ENCODE data around the gene OR6C1.

DNA sequence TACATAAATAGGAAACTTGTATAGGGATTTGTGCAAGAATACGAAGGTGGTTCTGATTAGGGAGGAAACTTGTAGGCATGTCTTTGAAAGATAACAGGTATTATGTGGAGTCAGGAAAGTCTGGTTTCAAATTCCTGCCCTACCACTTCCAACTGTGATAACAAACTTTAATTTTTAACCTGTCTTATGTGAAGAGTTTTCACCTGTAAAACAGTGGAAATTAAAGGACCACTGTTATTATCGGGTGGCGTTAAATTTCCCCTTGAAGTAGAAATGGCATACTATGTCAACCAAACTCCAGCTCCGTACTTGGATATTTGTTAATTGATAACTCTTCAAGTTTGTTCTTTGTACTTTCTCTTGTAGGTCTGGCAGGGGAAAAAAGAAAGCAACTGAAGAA, 6.1 kb downstream of the OR6C1 start:
- TF ChIP-seq, protein P1, sequence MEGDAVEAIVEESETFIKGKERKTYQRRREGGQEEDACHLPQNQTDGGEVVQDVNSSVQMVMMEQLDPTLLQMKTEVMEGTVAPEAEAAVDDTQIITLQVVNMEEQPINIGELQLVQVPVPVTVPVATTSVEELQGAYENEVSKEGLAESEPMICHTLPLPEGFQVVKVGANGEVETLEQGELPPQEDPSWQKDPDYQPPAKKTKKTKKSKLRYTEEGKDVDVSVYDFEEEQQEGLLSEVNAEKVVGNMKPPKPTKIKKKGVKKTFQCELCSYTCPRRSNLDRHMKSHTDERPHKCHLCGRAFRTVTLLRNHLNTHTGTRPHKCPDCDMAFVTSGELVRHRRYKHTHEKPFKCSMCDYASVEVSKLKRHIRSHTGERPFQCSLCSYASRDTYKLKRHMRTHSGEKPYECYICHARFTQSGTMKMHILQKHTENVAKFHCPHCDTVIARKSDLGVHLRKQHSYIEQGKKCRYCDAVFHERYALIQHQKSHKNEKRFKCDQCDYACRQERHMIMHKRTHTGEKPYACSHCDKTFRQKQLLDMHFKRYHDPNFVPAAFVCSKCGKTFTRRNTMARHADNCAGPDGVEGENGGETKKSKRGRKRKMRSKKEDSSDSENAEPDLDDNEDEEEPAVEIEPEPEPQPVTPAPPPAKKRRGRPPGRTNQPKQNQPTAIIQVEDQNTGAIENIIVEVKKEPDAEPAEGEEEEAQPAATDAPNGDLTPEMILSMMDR (conservative IDR thresholded peaks at IDR 0.05; ENCODE audit: low read length): no peak
- TF ChIP-seq EZH2phosphoT487 (IDR thresholded peaks at IDR 0.05; ENCODE audit: borderline replicate concordance): no peak

Data from Loucy (cell line).